Vagina (tissue), 2 donors: ENCODE results near the gene MNS1. TPM values are rescaled to one million over a fixed set of nuclear protein-coding genes. Genes with fewer than 3 reads are reported as not detected.

Experiments
- DNase-seq, 2 donors: peaks; one replicate each; pipeline ENCODE4 v3.0.0-alpha.2; 2017; ENCODE audit errors: extremely low spot score in 2 of 2
- H3K27ac ChIP-seq: fragments of 200-600 bp; sonication (generic); one replicate; pipeline ENCODE4 v1.5.1; 2019
- H3K27me3 ChIP-seq: fragments of 200-600 bp; sonication (generic); one replicate; pipeline ENCODE4 v1.5.1; 2019
- H3K36me3 ChIP-seq, 2 donors: fragments of 200-600 bp; sonication (generic); one replicate each; pipeline ENCODE4 v1.5.1; 2017 to 2019
- H3K4me1 ChIP-seq: fragments of 200-600 bp; sonication (generic); one replicate; pipeline ENCODE4 v1.5.1; 2019
- H3K4me3 ChIP-seq, 2 donors: fragments of 200-600 bp; sonication (generic); 1 replicate in 1 of 2; 2 replicates in 1 of 2; pipeline ENCODE4 v1.5.1; 2016 to 2019
- H3K9me3 ChIP-seq: fragments of 200-600 bp; sonication (generic); one replicate; pipeline ENCODE4 v1.5.1; 2019
- POLR2A ChIP-seq, 2 donors: fragments of 450-650 bp; IDR thresholded peaks; one replicate each; pipeline ENCODE4 v1.6.1; 2017; ENCODE audit warnings: antibody characterized with exemption in 2 of 2, mild to moderate bottlenecking in 2 of 2, moderate library complexity in 2 of 2
- POLR2AphosphoS5 ChIP-seq, 2 donors: sonication (generic); formaldehyde crosslinking; IDR thresholded peaks; one replicate each; pipeline ENCODE4 v1.9.0; 2017; ENCODE audit warnings: antibody characterized with exemption in 2 of 2, mild to moderate bottlenecking in 2 of 2, low read depth in 1 of 2; ENCODE audit not compliant: insufficient read depth in 1 of 2
- intact Hi-C: fragments of 100-400 bp; cut with DNase I; formaldehyde crosslinking; loops from one replicate; pipeline ENCODE4 v1.15.1; 2023
- total RNA-seq: library from RNA; depleted of rRNA; stranded (reverse); fragments of >200 nt; gene quantifications from one replicate; pipeline ENCODE4 v1.2.3, GENCODE V29; 2016
- TF ChIP-seq, protein P1 (sequence below), 3 experiments: fragments of 450-650 bp in 2 of 3; fragments of 200-600 bp in 1 of 3; sonication (generic) in 1 of 3; IDR thresholded peaks; one replicate each; pipeline ENCODE4 v1.5.1; 2017 to 2019; ENCODE audit warnings: antibody characterized with exemption in 3 of 3, mild to moderate bottlenecking in 2 of 3, moderate library complexity in 2 of 3

The MNS1 gene
- total RNA-seq, 1 donor from 2014 or later, result 2.9 TPM

DNA sequence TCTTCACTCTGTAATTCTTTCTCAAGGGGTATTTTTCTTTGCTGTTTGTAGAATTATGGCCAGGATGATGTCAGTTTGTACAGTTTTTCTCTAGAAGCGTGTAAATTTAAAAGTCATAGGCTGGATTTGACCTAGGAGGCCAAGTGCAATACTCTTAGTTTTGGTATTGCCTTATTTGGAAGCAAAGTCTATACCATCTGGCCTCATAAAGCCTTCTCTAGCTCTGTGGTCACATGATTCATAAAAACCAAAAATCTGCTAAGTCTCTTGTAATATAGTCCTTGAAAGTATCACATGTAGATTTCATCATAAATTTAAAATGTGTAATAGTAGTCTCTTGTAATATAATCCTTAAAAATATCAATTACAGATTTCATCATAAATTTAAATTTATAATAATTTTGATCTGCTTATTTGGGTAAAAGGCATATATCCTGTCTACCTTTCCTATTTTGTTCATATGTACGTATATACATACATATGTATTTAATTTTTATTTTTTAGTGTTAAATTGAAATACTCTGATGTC, 74.1 kb downstream of the MNS1 start:
- no peaks in the 10 kb centered on the region for H3K36me3 ChIP-seq
- H3K4me3 ChIP-seq, result no peak overlapping the region
- no peaks in the 10 kb centered on the region for H3K9me3 ChIP-seq
- TF ChIP-seq POLR2AphosphoS5 (IDR thresholded peaks at IDR 0.05; ENCODE audit: insufficient read depth in 1 of 2, low read depth in 1 of 2) (no peak), POLR2A (IDR thresholded peaks at IDR 0.05) (no peak)
- TF ChIP-seq, protein P1, sequence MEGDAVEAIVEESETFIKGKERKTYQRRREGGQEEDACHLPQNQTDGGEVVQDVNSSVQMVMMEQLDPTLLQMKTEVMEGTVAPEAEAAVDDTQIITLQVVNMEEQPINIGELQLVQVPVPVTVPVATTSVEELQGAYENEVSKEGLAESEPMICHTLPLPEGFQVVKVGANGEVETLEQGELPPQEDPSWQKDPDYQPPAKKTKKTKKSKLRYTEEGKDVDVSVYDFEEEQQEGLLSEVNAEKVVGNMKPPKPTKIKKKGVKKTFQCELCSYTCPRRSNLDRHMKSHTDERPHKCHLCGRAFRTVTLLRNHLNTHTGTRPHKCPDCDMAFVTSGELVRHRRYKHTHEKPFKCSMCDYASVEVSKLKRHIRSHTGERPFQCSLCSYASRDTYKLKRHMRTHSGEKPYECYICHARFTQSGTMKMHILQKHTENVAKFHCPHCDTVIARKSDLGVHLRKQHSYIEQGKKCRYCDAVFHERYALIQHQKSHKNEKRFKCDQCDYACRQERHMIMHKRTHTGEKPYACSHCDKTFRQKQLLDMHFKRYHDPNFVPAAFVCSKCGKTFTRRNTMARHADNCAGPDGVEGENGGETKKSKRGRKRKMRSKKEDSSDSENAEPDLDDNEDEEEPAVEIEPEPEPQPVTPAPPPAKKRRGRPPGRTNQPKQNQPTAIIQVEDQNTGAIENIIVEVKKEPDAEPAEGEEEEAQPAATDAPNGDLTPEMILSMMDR (IDR thresholded peaks at IDR 0.05), result no peak
- no peak for DNase-seq
- no peak overlapping the region for H3K27ac ChIP-seq
- intact Hi-C loops, result no loop called here
- H3K27me3 ChIP-seq, result no peaks in the 10 kb centered on the region
- no peaks in the 10 kb centered on the region for H3K4me1 ChIP-seq

GRCh38 chr15:56385908-56386307, 79.0 kb downstream of the MNS1 start:
- TF ChIP-seq POLR2A (IDR thresholded peaks at IDR 0.05) (no peak), POLR2AphosphoS5 (IDR thresholded peaks at IDR 0.05; ENCODE audit: insufficient read depth in 1 of 2, low read depth in 1 of 2) (no peak)
- TF ChIP-seq, protein P1 (IDR thresholded peaks at IDR 0.05), result no peak
- DNase-seq, result no peak
- H3K27me3 ChIP-seq, result no peaks in the 10 kb centered on the region
- H3K27ac ChIP-seq, result no peak overlapping the region
- H3K9me3 ChIP-seq, result no peaks in the 10 kb centered on the region
- intact Hi-C loops, result no loop called here
- H3K4me3 ChIP-seq, result no peak overlapping the region
- no peaks in the 10 kb centered on the region for H3K36me3 ChIP-seq
- no peaks in the 10 kb centered on the region for H3K4me1 ChIP-seq

- H3K27me3 ChIP-seq, result no peaks in the 10 kb centered on the region
- intact Hi-C loops, result no loop called here
- no peaks in the 10 kb centered on the region for H3K36me3 ChIP-seq
- DNase-seq, result no peak
- no peak overlapping the region for H3K4me3 ChIP-seq
- H3K4me1 ChIP-seq, result no peaks in the 10 kb centered on the region
- no peaks in the 10 kb centered on the region for H3K9me3 ChIP-seq
- TF ChIP-seq, protein P1 (IDR thresholded peaks at IDR 0.05), result no peak
- TF ChIP-seq POLR2A (IDR thresholded peaks at IDR 0.05) (no peak), POLR2AphosphoS5 (IDR thresholded peaks at IDR 0.05; ENCODE audit: insufficient read depth in 1 of 2, low read depth in 1 of 2) (no peak)
- no peak overlapping the region for H3K27ac ChIP-seq
Measured at GRCh38 chr15:56383010-56383409, 81.9 kb downstream of the MNS1 start.

Other genes with a start within 250 kb of the MNS1 start
- gene RFX7, start 221.3 kb downstream of the MNS1 start, total RNA-seq, result 15.5 TPM
- 4.9 TPM for gene TEX9, start 99.7 kb downstream of the MNS1 start, total RNA-seq